GM23338 (cell line): ENCODE results near the gene CDH4. TPM values are rescaled to one million over a fixed set of nuclear protein-coding genes. Genes with fewer than 3 reads are reported as not detected.

Source experiments
- ATAC-seq: fragments of 200-7000 bp; cut with Tn5 transposase; 3 replicates; pipeline ENCODE4 v1.9.1; 2020
- DNase-seq: peaks from one replicate; pipeline ENCODE4 v3.0.0-alpha.2; 2015; ENCODE audit warnings: low spot score
- H2AFZ ChIP-seq: fragments of 200-600 bp; sonication (generic); 2 replicates; pipeline ENCODE4 v1.8.0; 2016; ENCODE audit warnings: antibody characterized with exemption, mild to moderate bottlenecking, moderate library complexity
- H3F3A ChIP-seq: fragments of 200-600 bp; sonication (generic); replicated peaks from 2 replicates; pipeline ENCODE4 v1.8.0; 2017; ENCODE audit warnings: antibody characterized with exemption, mixed run types, low read depth
- H3K27ac ChIP-seq: fragments of 200-600 bp; sonication (generic); 2 replicates; pipeline ENCODE4 v1.6.1; 2016; ENCODE audit warnings: low read depth
- H3K27me3 ChIP-seq: fragments of 200-600 bp; sonication (generic); 2 replicates; pipeline ENCODE4 v1.8.0; 2016; ENCODE audit warnings: mild to moderate bottlenecking, mixed run types, moderate library complexity; ENCODE audit not compliant: insufficient read depth
- H3K36me3 ChIP-seq: fragments of 200-600 bp; sonication (generic); 2 replicates; pipeline ENCODE4 v1.8.0; 2016; ENCODE audit warnings: mild to moderate bottlenecking; ENCODE audit not compliant: insufficient read depth
- H3K4me1 ChIP-seq: fragments of 200-600 bp; sonication (generic); 2 replicates; pipeline ENCODE4 v1.8.0; 2016; ENCODE audit warnings: mild to moderate bottlenecking, moderate library complexity; ENCODE audit not compliant: insufficient read depth
- H3K4me2 ChIP-seq: fragments of 200-600 bp; sonication (generic); 2 replicates; pipeline ENCODE4 v1.7.1; 2017; ENCODE audit warnings: mixed run types
- H3K4me3 ChIP-seq: fragments of 200-600 bp; sonication (generic); 2 replicates; pipeline ENCODE4 v1.6.1; 2016; ENCODE audit warnings: mixed run types
- H3K79me2 ChIP-seq: fragments of 200-600 bp; sonication (generic); replicated peaks from 2 replicates; pipeline ENCODE4 v1.8.0; 2017; ENCODE audit warnings: mild to moderate bottlenecking; ENCODE audit not compliant: insufficient read depth
- H3K9me2 ChIP-seq: fragments of 200-600 bp; sonication (generic); 2 replicates; pipeline ENCODE4 v1.8.0; 2017; ENCODE audit not compliant: insufficient read depth
- H4K20me1 ChIP-seq: fragments of 200-600 bp; sonication (generic); replicated peaks from 2 replicates; pipeline ENCODE4 v1.8.0; 2017; ENCODE audit warnings: mild to moderate bottlenecking; ENCODE audit not compliant: insufficient read depth
- H3K27ac Mint-ChIP-seq: 2 replicates; pipeline ENCODE4 v1.8.0; 2020; ENCODE audit warnings: inconsistent platforms, mild to moderate bottlenecking, moderate library complexity, mixed read lengths
- H3K27me3 Mint-ChIP-seq: 3 replicates; pipeline ENCODE4 v1.8.0; 2022; ENCODE audit warnings: low read depth, mild to moderate bottlenecking, moderate library complexity, mixed read lengths, inconsistent platforms; ENCODE audit not compliant: insufficient read depth, poor library complexity
- H3K36me3 Mint-ChIP-seq: 3 replicates; pipeline ENCODE4 v1.8.0; 2021; ENCODE audit warnings: low read depth, mild to moderate bottlenecking, inconsistent platforms, moderate library complexity, mixed read lengths
- H3K4me1 Mint-ChIP-seq: 3 replicates; pipeline ENCODE4 v1.8.0; 2020; ENCODE audit warnings: mild to moderate bottlenecking, inconsistent platforms, mixed read lengths
- H3K4me3 Mint-ChIP-seq: 3 replicates; pipeline ENCODE4 v1.8.0; 2021; ENCODE audit warnings: moderate library complexity, mild to moderate bottlenecking, inconsistent platforms, mixed read lengths
- H3K9me3 Mint-ChIP-seq: 3 replicates; pipeline ENCODE4 v1.8.0; 2020; ENCODE audit warnings: moderate library complexity, mild to moderate bottlenecking, inconsistent platforms, mixed read lengths
- CREB1 ChIP-seq: fragments of 250-450 bp; sonication (Bioruptor Pico); IDR thresholded peaks from 2 replicates; pipeline ENCODE4 v1.5.0; 2020; ENCODE audit warnings: low read depth, mild to moderate bottlenecking, moderate library complexity
- EZH2 ChIP-seq: fragments of 200-600 bp; sonication (generic); IDR thresholded peaks from one replicate; pipeline ENCODE4 v1.8.0; 2017; ENCODE audit warnings: antibody characterized with exemption, mild to moderate bottlenecking, low read depth; ENCODE audit not compliant: unreplicated experiment
- EZH2phosphoT487 ChIP-seq: fragments of 200-600 bp; sonication (generic); IDR thresholded peaks from one replicate; pipeline ENCODE4 v1.8.1; 2018; ENCODE audit warnings: antibody characterized with exemption; ENCODE audit not compliant: unreplicated experiment
- JUNB ChIP-seq: IDR thresholded peaks from one replicate; pipeline ENCODE4 v1.6.1; 2016; ENCODE audit warnings: antibody characterized with exemption; ENCODE audit not compliant: unreplicated experiment
- NANOG ChIP-seq: IDR thresholded peaks from 2 replicates; pipeline ENCODE4 v1.6.1; 2016; ENCODE audit warnings: antibody characterized with exemption, borderline replicate concordance
- POLR2AphosphoS5 ChIP-seq: IDR thresholded peaks from 2 replicates; pipeline ENCODE4 v1.6.1; 2016; ENCODE audit warnings: antibody characterized with exemption, low read depth
- STAT1 ChIP-seq: IDR thresholded peaks from one replicate; pipeline ENCODE4 v1.6.1; 2016; ENCODE audit warnings: antibody characterized with exemption; ENCODE audit not compliant: unreplicated experiment
- ZNF114 ChIP-seq: fragments of 250-450 bp; sonication (Bioruptor Pico); IDR thresholded peaks from 2 replicates; pipeline ENCODE4 v1.5.0; 2020; ENCODE audit warnings: mild to moderate bottlenecking, moderate library complexity
- ZNF331 ChIP-seq: fragments of 250-450 bp; sonication (Bioruptor Pico); IDR thresholded peaks from 2 replicates; pipeline ENCODE4 v1.5.0; 2020; ENCODE audit warnings: low read depth, mild to moderate bottlenecking, moderate library complexity
- polyA plus RNA-seq: library from polyadenylated mRNA; unstranded; fragments of >200 nt; fragmentation: Nextera tagmentation; extraction: Ambion mirVana; gene quantifications from 2 replicates; pipeline ENCODE4 v1.2.1, GENCODE V29; 2016
- total RNA-seq: library from RNA; depleted of rRNA; stranded (reverse); fragments of >200 nt; shearing (Covaris generic); gene quantifications from 2 replicates; pipeline ENCODE4 v1.2.3, GENCODE V29; 2014
- TF ChIP-seq, protein P1 (sequence below): IDR thresholded peaks from one replicate; pipeline ENCODE4 v1.6.1; 2018; ENCODE audit warnings: antibody characterized with exemption; ENCODE audit not compliant: unreplicated experiment
- TF ChIP-seq, protein P2 (sequence below): IDR thresholded peaks from 2 replicates; pipeline ENCODE4 v1.6.1; 2016; ENCODE audit warnings: antibody characterized with exemption
- TF ChIP-seq, protein P3 (sequence below): fragments of 250-450 bp; sonication (Bioruptor Pico); IDR thresholded peaks from 2 replicates; pipeline ENCODE4 v1.5.0; 2020; ENCODE audit warnings: mild to moderate bottlenecking, moderate library complexity
- TF ChIP-seq, protein P4 (sequence below), 2 experiments: fragments of 200-600 bp in 1 of 2; sonication (generic) in 1 of 2; conservative IDR thresholded peaks; 2 replicates each; pipeline versions ENCODE4 v1.5.1 to v1.6.1; 2016 to 2017; ENCODE audit warnings: antibody characterized with exemption in 2 of 2, low read depth in 2 of 2, mild to moderate bottlenecking in 2 of 2, moderate library complexity in 1 of 2

CDH4 gene
- total and polyA plus RNA-seq, 2 experiments from 2014 or later = 1.2 to 4.2 TPM

DNA sequence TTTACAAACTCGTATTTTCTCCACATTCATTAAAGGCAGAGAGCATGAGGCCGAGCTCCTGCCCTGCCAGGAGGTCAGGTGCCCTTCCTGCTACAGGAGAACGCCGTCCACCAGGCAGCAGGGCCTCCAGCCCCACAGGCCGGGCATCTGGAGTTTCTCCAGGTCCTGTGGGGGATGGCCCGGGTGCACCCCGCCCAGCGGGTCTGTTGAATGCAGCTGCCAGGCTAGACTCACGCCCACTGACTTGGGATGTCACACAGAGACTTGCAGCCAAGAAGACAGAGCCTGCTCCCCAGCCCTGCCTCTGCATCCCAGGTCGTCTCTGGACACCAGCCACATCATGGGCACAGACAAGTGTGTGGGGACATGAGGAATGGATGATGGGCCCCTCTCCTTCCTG is 376.4 kb downstream of the CDH4 start:
- no peak overlapping the region for H3K4me3 ChIP-seq
- ATAC-seq = no peak

More for the DNA sequence above, 376.4 kb downstream of the CDH4 start:
- Histone ChIP-seq H3K36me3 (no peaks in the 10 kb centered on the region; the same call in 1 of the 2 replicates), H3K27ac (no peak overlapping the region), H3K79me2 (no peaks in the 10 kb centered on the region), H3K4me1 (no peaks in the 10 kb centered on the region), H3K27me3 (no peaks in the 10 kb centered on the region), H3K9me2 (no peaks in the 10 kb centered on the region), H3F3A (no peaks in the 10 kb centered on the region), H3K4me2 (no peak overlapping the region), H2AFZ (no peak overlapping the region), H4K20me1 (no peaks in the 10 kb centered on the region)
- no peak for DNase-seq
- TF ChIP-seq POLR2AphosphoS5 = no peak
- no peak for TF ChIP-seq EZH2
- TF ChIP-seq, protein P1, sequence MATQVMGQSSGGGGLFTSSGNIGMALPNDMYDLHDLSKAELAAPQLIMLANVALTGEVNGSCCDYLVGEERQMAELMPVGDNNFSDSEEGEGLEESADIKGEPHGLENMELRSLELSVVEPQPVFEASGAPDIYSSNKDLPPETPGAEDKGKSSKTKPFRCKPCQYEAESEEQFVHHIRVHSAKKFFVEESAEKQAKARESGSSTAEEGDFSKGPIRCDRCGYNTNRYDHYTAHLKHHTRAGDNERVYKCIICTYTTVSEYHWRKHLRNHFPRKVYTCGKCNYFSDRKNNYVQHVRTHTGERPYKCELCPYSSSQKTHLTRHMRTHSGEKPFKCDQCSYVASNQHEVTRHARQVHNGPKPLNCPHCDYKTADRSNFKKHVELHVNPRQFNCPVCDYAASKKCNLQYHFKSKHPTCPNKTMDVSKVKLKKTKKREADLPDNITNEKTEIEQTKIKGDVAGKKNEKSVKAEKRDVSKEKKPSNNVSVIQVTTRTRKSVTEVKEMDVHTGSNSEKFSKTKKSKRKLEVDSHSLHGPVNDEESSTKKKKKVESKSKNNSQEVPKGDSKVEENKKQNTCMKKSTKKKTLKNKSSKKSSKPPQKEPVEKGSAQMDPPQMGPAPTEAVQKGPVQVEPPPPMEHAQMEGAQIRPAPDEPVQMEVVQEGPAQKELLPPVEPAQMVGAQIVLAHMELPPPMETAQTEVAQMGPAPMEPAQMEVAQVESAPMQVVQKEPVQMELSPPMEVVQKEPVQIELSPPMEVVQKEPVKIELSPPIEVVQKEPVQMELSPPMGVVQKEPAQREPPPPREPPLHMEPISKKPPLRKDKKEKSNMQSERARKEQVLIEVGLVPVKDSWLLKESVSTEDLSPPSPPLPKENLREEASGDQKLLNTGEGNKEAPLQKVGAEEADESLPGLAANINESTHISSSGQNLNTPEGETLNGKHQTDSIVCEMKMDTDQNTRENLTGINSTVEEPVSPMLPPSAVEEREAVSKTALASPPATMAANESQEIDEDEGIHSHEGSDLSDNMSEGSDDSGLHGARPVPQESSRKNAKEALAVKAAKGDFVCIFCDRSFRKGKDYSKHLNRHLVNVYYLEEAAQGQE = no peak
- no peak for TF ChIP-seq JUNB
- no peak for TF ChIP-seq STAT1
- no peak for TF ChIP-seq NANOG
- TF ChIP-seq, protein P2, sequence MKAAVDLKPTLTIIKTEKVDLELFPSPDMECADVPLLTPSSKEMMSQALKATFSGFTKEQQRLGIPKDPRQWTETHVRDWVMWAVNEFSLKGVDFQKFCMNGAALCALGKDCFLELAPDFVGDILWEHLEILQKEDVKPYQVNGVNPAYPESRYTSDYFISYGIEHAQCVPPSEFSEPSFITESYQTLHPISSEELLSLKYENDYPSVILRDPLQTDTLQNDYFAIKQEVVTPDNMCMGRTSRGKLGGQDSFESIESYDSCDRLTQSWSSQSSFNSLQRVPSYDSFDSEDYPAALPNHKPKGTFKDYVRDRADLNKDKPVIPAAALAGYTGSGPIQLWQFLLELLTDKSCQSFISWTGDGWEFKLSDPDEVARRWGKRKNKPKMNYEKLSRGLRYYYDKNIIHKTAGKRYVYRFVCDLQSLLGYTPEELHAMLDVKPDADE = no peak
- TF ChIP-seq ZNF331 (CRISPR knock-in tag) = no peak
- no peak for TF ChIP-seq EZH2phosphoT487
- TF ChIP-seq, protein P3, sequence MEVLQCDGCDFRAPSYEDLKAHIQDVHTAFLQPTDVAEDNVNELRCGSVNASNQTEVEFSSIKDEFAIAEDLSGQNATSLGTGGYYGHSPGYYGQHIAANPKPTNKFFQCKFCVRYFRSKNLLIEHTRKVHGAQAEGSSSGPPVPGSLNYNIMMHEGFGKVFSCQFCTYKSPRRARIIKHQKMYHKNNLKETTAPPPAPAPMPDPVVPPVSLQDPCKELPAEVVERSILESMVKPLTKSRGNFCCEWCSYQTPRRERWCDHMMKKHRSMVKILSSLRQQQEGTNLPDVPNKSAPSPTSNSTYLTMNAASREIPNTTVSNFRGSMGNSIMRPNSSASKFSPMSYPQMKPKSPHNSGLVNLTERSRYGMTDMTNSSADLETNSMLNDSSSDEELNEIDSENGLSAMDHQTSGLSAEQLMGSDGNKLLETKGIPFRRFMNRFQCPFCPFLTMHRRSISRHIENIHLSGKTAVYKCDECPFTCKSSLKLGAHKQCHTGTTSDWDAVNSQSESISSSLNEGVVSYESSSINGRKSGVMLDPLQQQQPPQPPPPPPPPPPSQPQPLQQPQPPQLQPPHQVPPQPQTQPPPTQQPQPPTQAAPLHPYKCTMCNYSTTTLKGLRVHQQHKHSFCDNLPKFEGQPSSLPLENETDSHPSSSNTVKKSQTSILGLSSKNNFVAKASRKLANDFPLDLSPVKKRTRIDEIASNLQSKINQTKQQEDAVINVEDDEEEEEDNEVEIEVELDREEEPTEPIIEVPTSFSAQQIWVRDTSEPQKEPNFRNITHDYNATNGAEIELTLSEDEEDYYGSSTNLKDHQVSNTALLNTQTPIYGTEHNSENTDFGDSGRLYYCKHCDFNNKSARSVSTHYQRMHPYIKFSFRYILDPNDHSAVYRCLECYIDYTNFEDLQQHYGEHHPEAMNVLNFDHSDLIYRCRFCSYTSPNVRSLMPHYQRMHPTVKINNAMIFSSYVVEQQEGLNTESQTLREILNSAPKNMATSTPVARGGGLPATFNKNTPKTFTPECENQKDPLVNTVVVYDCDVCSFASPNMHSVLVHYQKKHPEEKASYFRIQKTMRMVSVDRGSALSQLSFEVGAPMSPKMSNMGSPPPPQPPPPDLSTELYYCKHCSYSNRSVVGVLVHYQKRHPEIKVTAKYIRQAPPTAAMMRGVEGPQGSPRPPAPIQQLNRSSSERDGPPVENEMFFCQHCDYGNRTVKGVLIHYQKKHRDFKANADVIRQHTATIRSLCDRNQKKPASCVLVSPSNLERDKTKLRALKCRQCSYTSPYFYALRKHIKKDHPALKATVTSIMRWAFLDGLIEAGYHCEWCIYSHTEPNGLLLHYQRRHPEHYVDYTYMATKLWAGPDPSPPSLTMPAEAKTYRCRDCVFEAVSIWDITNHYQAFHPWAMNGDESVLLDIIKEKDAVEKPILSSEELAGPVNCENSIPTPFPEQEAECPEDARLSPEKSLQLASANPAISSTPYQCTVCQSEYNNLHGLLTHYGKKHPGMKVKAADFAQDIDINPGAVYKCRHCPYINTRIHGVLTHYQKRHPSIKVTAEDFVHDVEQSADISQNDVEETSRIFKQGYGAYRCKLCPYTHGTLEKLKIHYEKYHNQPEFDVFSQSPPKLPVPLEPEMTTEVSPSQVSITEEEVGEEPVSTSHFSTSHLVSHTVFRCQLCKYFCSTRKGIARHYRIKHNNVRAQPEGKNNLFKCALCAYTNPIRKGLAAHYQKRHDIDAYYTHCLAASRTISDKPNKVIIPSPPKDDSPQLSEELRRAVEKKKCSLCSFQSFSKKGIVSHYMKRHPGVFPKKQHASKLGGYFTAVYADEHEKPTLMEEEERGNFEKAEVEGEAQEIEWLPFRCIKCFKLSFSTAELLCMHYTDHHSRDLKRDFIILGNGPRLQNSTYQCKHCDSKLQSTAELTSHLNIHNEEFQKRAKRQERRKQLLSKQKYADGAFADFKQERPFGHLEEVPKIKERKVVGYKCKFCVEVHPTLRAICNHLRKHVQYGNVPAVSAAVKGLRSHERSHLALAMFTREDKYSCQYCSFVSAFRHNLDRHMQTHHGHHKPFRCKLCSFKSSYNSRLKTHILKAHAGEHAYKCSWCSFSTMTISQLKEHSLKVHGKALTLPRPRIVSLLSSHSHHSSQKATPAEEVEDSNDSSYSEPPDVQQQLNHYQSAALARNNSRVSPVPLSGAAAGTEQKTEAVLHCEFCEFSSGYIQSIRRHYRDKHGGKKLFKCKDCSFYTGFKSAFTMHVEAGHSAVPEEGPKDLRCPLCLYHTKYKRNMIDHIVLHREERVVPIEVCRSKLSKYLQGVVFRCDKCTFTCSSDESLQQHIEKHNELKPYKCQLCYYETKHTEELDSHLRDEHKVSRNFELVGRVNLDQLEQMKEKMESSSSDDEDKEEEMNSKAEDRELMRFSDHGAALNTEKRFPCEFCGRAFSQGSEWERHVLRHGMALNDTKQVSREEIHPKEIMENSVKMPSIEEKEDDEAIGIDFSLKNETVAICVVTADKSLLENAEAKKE (CRISPR knock-in tag) = no peak
- TF ChIP-seq CREB1 (CRISPR knock-in tag) = no peak
- no peak for TF ChIP-seq ZNF114
- TF ChIP-seq, protein P4, sequence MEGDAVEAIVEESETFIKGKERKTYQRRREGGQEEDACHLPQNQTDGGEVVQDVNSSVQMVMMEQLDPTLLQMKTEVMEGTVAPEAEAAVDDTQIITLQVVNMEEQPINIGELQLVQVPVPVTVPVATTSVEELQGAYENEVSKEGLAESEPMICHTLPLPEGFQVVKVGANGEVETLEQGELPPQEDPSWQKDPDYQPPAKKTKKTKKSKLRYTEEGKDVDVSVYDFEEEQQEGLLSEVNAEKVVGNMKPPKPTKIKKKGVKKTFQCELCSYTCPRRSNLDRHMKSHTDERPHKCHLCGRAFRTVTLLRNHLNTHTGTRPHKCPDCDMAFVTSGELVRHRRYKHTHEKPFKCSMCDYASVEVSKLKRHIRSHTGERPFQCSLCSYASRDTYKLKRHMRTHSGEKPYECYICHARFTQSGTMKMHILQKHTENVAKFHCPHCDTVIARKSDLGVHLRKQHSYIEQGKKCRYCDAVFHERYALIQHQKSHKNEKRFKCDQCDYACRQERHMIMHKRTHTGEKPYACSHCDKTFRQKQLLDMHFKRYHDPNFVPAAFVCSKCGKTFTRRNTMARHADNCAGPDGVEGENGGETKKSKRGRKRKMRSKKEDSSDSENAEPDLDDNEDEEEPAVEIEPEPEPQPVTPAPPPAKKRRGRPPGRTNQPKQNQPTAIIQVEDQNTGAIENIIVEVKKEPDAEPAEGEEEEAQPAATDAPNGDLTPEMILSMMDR (conservative IDR thresholded peaks at IDR 0.05; ENCODE audit: low read depth in 2 of 2) = no peak
- Mint-ChIP-seq H3K9me3 (no peaks in the 10 kb centered on the region), H3K4me3 (no peak overlapping the region), H3K27ac (no peak overlapping the region), H3K36me3 (no peaks in the 10 kb centered on the region), H3K27me3 (peaks cover 9% of the 10 kb centered on the region), H3K4me1 (peaks cover 4% of the 10 kb centered on the region; the same call in 1 of the 3 replicates)
